GM19395 (cell line): ENCODE measurements around the gene CEMP1.

Source experiments
- ATAC-seq: cut with Tn5 transposase; IDR thresholded peaks from one replicate; pipeline ENCODE4 v1.9.1; 2021; ENCODE audit warnings: mild to moderate bottlenecking, moderate library complexity; ENCODE audit not compliant: unreplicated experiment

Gene CEMP1

GRCh38 chr16:2520784-2521531 is 10.2 kb downstream of the CEMP1 start:
- ATAC-seq: no peak

- peak; percentile 45 for ATAC-seq
Measured at GRCh38 chr16:2520097-2520783, 11.0 kb downstream of the CEMP1 start, which contains the start of gene AMDHD2. Gene AMDHD2, plus strand, starts transcription at chr16:2520371. Its CDS starts 88 bp downstream, at chr16:2520459.

GRCh38 chr16:2519711-2520080 is 11.5 kb downstream of the CEMP1 start:
- no peak for ATAC-seq

GRCh38 chr16:2518823-2519710 is 12.1 kb downstream of the CEMP1 start:
- no peak for ATAC-seq

- ATAC-seq: no peak
Measured at GRCh38 chr16:2517954-2518605, 13.1 kb downstream of the CEMP1 start.

- no peak for ATAC-seq
Measured at GRCh38 chr16:2516391-2517240, 14.6 kb downstream of the CEMP1 start.

- ATAC-seq: no peak
Measured at GRCh38 chr16:2515180-2515851, 15.9 kb downstream of the CEMP1 start.

GRCh38 chr16:2514333-2515179 is 16.7 kb downstream of the CEMP1 start:
- ATAC-seq: no peak

GRCh38 chr16:2513405-2514332 is 17.5 kb downstream of the CEMP1 start, which contains the start of gene ATP6V0C:
Gene ATP6V0C, plus strand, starts transcription at chr16:2513952. Its CDS starts 152 bp downstream, at chr16:2514104.
- peak; percentile 61 for ATAC-seq

GRCh38 chr16:2512735-2513404 is 18.3 kb downstream of the CEMP1 start:
- no peak for ATAC-seq

- no peak for ATAC-seq
Measured at GRCh38 chr16:2511996-2512734, 19.0 kb downstream of the CEMP1 start.

- ATAC-seq: no peak
Measured at GRCh38 chr16:2511128-2511800, 19.9 kb downstream of the CEMP1 start.

- no peak for ATAC-seq
Measured at GRCh38 chr16:2508722-2509400, 22.3 kb downstream of the CEMP1 start.

GRCh38 chr16:2507665-2508064 is 23.5 kb downstream of the CEMP1 start:
- ATAC-seq: no peak
